HG03432 (cell line): ENCODE data around the gene GLCCI1.

Experiments used
- ATAC-seq: cut with Tn5 transposase; IDR thresholded peaks from one replicate; pipeline ENCODE4 v1.9.1; 2021; ENCODE audit warnings: mild to moderate bottlenecking, moderate library complexity; ENCODE audit not compliant: unreplicated experiment

Gene GLCCI1

GRCh38 chr7:7968544-7969305 lies at the start of gene GLCCI1:
Gene GLCCI1 (plus strand): TSS chr7:7968796. CDS start chr7:7969351, 555 bp downstream.
- peak; percentile 85 for ATAC-seq

GRCh38 chr7:7919449-7919945 lies 49.1 kb upstream of the GLCCI1 start:
- no peak for ATAC-seq

- no peak for ATAC-seq
Measured at GRCh38 chr7:7920056-7920455, 48.5 kb upstream of the GLCCI1 start.

- peak; percentile 94 for ATAC-seq
Measured at GRCh38 chr7:7920481-7920880, 48.1 kb upstream of the GLCCI1 start.

- ATAC-seq = no peak
Measured at GRCh38 chr7:7921830-7922229, 46.8 kb upstream of the GLCCI1 start.

- ATAC-seq = no peak
Measured at GRCh38 chr7:7922684-7923385, 45.8 kb upstream of the GLCCI1 start.

GRCh38 chr7:7923818-7924217 lies 44.8 kb upstream of the GLCCI1 start:
- ATAC-seq = no peak

- no peak for ATAC-seq
Measured at GRCh38 chr7:7924303-7924702, 44.3 kb upstream of the GLCCI1 start.

- no peak for ATAC-seq
Measured at GRCh38 chr7:7931626-7932025, 37.0 kb upstream of the GLCCI1 start.

- ATAC-seq = no peak
Measured at GRCh38 chr7:7932553-7932952, 36.0 kb upstream of the GLCCI1 start.

- no peak for ATAC-seq
Measured at GRCh38 chr7:7933915-7934526, 34.6 kb upstream of the GLCCI1 start.

GRCh38 chr7:7934945-7935344 lies 33.7 kb upstream of the GLCCI1 start:
- ATAC-seq = no peak

- no peak for ATAC-seq
Measured at GRCh38 chr7:7938471-7938870, 30.1 kb upstream of the GLCCI1 start.

- no peak for ATAC-seq
Measured at GRCh38 chr7:7943951-7944350, 24.6 kb upstream of the GLCCI1 start.

GRCh38 chr7:7944619-7945282 lies 23.8 kb upstream of the GLCCI1 start:
- peak; percentile 93 for ATAC-seq

- ATAC-seq = no peak
Measured at GRCh38 chr7:7946486-7946885, 22.1 kb upstream of the GLCCI1 start.

- ATAC-seq = no peak
Measured at GRCh38 chr7:7948232-7948631, 20.4 kb upstream of the GLCCI1 start.

- no peak for ATAC-seq
Measured at GRCh38 chr7:7953806-7954205, 14.8 kb upstream of the GLCCI1 start.

GRCh38 chr7:7956531-7957128 lies 12.0 kb upstream of the GLCCI1 start:
- no peak for ATAC-seq

- no peak for ATAC-seq
Measured at GRCh38 chr7:7957513-7957912, 11.1 kb upstream of the GLCCI1 start.
